Liver (tissue), 3 donors: ENCODE data around the gene ENAH.

Experiments used
- EGR1 ChIP-seq, 2 donors: IDR thresholded peaks; 2 replicates each; pipeline ENCODE4 v1.6.1; 2016 to 2018; ENCODE audit warnings: antibody characterized with exemption in 2 of 2, low read depth in 2 of 2
- FOXA1 ChIP-seq: IDR thresholded peaks from 2 replicates; pipeline ENCODE4 v1.6.1; 2016; ENCODE audit warnings: antibody characterized with exemption
- FOXA2 ChIP-seq: IDR thresholded peaks from 2 replicates; pipeline ENCODE4 v1.6.1; 2016; ENCODE audit warnings: antibody characterized with exemption
- GABPA ChIP-seq, 2 donors: IDR thresholded peaks in 1 of 2; conservative IDR thresholded peaks in 1 of 2; 2 replicates each; pipeline ENCODE4 v1.6.1; 2016; ENCODE audit warnings: antibody characterized with exemption in 2 of 2, mild to moderate bottlenecking in 1 of 2, moderate library complexity in 1 of 2
- JUND ChIP-seq, 2 donors: IDR thresholded peaks; 2 replicates each; pipeline ENCODE4 v1.6.1; 2016; ENCODE audit warnings: antibody characterized with exemption in 2 of 2
- RAD21 ChIP-seq, 2 donors: IDR thresholded peaks; 2 replicates each; pipeline ENCODE4 v1.6.1; 2016; ENCODE audit warnings: antibody characterized with exemption in 2 of 2, mild to moderate bottlenecking in 2 of 2
- SP1 ChIP-seq: IDR thresholded peaks from 2 replicates; pipeline ENCODE4 v1.6.1; 2018; ENCODE audit warnings: antibody characterized with exemption, mild to moderate bottlenecking
- TAF1 ChIP-seq: conservative IDR thresholded peaks from 2 replicates; pipeline ENCODE4 v1.6.1; 2016; ENCODE audit warnings: antibody characterized with exemption, mild to moderate bottlenecking
- YY1 ChIP-seq: IDR thresholded peaks from 2 replicates; pipeline ENCODE4 v1.6.1; 2016; ENCODE audit warnings: antibody characterized with exemption, mild to moderate bottlenecking
- TF ChIP-seq, protein P1 (sequence below): fragments of 150-350 bp; IDR thresholded peaks from 2 replicates; pipeline ENCODE4 v1.5.1; 2017; ENCODE audit warnings: improper control_type of control experiment, low read depth, low read length; ENCODE audit not compliant: missing input control
- TF ChIP-seq, protein P2 (sequence below): IDR thresholded peaks from 2 replicates; pipeline ENCODE4 v1.6.1; 2016; ENCODE audit warnings: antibody characterized with exemption, mild to moderate bottlenecking
- TF ChIP-seq, protein P3 (sequence below): IDR thresholded peaks from 2 replicates; pipeline ENCODE4 v1.6.1; 2016; ENCODE audit warnings: antibody characterized with exemption
- donor health status: healthy.
- donor health status: healthy.

DNA sequence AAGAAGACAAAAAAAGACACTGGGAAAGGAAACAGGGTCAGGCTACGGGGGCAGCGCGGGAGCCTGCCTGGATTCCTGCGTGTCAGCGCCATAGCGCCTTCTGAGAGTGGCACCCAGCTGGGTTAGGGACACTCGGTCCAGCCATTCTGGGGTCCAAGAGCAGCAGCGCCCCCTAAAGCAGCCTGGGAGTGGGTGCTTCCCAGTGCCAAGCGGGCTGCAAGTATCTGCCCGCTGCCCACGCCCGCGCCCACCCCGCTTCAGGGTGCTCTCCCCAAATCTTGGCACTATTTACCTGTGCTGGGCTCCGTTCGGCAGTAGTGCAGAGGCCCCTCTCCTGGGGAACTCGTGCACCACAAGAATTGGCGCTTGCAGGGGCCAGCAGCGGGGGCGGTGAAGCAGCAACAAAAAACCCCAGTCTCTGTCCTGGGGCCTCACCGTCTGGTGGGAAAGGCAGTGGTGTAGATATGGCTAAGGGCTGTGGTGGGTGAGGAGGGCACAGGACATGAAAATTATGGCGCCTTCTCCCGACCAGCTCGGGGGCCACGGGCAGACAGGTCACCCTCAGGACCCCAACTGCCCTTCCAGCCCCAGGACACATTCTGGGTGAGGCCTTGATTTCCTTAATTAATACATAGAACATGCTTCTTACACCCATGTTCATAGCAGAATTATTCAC is 200.9 kb downstream of the ENAH start:
- TF ChIP-seq, protein P1, sequence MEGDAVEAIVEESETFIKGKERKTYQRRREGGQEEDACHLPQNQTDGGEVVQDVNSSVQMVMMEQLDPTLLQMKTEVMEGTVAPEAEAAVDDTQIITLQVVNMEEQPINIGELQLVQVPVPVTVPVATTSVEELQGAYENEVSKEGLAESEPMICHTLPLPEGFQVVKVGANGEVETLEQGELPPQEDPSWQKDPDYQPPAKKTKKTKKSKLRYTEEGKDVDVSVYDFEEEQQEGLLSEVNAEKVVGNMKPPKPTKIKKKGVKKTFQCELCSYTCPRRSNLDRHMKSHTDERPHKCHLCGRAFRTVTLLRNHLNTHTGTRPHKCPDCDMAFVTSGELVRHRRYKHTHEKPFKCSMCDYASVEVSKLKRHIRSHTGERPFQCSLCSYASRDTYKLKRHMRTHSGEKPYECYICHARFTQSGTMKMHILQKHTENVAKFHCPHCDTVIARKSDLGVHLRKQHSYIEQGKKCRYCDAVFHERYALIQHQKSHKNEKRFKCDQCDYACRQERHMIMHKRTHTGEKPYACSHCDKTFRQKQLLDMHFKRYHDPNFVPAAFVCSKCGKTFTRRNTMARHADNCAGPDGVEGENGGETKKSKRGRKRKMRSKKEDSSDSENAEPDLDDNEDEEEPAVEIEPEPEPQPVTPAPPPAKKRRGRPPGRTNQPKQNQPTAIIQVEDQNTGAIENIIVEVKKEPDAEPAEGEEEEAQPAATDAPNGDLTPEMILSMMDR, result no peak
- TF ChIP-seq FOXA2 (no peak), YY1 (no peak), TAF1 (no peak), RAD21 (IDR thresholded peaks at IDR 0.05) (no peak), JUND (IDR thresholded peaks at IDR 0.05) (no peak), SP1 (no peak), GABPA (IDR thresholded peaks at IDR 0.05 in 1 of 2, conservative IDR thresholded peaks at IDR 0.05 in 1 of 2) (no peak), EGR1 (IDR thresholded peaks at IDR 0.05; ENCODE audit: low read depth in 2 of 2) (no peak), FOXA1 (no peak)
- TF ChIP-seq, protein P2, sequence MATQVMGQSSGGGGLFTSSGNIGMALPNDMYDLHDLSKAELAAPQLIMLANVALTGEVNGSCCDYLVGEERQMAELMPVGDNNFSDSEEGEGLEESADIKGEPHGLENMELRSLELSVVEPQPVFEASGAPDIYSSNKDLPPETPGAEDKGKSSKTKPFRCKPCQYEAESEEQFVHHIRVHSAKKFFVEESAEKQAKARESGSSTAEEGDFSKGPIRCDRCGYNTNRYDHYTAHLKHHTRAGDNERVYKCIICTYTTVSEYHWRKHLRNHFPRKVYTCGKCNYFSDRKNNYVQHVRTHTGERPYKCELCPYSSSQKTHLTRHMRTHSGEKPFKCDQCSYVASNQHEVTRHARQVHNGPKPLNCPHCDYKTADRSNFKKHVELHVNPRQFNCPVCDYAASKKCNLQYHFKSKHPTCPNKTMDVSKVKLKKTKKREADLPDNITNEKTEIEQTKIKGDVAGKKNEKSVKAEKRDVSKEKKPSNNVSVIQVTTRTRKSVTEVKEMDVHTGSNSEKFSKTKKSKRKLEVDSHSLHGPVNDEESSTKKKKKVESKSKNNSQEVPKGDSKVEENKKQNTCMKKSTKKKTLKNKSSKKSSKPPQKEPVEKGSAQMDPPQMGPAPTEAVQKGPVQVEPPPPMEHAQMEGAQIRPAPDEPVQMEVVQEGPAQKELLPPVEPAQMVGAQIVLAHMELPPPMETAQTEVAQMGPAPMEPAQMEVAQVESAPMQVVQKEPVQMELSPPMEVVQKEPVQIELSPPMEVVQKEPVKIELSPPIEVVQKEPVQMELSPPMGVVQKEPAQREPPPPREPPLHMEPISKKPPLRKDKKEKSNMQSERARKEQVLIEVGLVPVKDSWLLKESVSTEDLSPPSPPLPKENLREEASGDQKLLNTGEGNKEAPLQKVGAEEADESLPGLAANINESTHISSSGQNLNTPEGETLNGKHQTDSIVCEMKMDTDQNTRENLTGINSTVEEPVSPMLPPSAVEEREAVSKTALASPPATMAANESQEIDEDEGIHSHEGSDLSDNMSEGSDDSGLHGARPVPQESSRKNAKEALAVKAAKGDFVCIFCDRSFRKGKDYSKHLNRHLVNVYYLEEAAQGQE, result no peak
- TF ChIP-seq, protein P3, sequence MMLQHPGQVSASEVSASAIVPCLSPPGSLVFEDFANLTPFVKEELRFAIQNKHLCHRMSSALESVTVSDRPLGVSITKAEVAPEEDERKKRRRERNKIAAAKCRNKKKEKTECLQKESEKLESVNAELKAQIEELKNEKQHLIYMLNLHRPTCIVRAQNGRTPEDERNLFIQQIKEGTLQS, result no peak
